Measurements from ENCODE around the gene B3GAT3.
"Not testable (repeated sequence)": the region's sequence is repeated elsewhere in the genome, so short reads cannot be mapped to it uniquely, and the experiment has no call there.

The B3GAT3 gene

GRCh38 chr11:62645671-62645945 lies 23.8 kb upstream of the B3GAT3 start:
- no peak for DNase-seq

DNA sequence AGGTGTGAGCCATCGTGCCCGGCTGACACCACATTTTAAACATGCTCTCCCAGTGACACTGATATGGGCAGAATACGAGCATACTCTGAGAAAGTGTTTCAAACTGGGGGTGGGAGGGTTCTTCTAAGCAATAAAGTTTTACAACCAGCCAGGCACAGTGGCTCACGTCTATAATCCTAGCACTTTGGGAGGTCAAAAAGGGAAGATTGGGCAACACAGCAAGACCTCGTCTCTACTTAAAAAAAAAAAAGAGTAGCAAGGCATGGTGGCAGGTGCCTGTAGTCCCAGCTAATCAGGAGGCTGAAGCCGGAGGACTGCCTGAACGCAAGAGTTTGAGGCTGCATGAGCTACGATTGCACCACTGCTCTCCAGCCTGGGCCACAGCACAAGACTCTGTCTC lies 22.4 kb upstream of the B3GAT3 start:
- DNase-seq, result no peak

DNA sequence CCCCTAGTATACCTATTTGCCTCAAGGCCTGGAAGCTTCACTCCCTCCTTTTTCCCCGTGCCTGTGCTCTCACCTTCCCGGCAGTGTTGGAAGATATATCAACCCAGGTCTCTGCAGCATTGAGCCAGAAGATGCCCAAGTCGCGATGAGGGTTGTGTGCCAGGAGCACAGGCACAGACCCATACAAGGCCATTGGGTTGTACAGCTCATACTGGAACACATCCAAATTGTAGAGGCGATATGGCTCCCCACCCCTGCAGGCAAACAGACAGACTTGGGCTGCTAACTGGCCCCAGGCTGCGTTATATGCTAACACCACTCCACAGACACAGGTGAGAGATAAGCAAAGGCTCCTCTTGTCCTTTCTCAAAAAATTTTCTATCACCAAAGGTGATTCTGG lies 10.7 kb upstream of the B3GAT3 start:
- no peak for DNase-seq

DNA sequence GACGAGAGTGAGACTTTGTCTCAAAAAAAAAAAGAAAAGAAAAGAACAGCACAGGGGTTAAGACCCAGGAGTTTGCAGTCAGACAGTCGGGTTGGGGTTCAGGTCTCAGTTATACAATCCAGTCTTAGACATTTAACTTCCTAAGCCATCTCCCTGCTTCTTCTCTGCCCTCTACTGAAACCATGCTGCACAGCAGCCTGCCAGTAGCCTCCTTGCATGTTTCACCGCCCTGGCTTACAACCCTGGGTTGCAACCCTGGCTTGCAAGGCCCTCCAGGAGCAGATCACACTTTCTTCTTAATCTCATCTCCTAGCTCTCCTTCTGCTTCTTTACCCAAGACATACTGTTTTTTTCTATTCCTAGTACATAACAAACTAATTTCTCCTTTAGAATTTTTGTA lies 5.9 kb upstream of the B3GAT3 start:
- DNase-seq, result no peak

DNA sequence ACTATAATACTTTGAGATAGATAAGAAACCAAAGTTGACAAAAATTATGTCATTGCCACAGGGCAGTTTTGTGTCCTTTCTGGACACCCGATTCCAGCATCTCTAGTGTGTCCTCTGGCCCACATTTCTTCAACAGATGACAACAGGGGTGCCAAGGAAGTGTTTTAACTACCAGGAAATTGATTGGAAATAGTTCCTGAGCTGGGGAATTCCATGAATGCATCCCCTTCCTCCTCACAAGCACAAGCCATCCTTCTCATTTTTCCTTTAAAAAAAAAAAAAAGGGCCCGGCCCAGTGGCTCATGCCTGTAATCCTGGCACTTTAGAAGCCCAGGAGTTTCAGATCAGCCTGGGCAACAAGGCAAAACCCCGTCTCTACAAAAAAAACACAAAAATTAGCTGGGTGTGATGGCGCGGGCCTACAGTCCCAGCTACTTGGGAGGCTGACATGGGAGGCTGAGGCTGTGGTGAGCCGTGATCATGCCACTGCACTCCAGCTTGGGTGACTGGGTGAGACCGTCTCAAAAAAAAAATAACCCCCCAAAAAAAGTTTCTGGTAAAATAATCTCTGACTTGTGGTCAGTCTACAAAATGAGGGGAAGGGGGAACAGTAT lies 797 bp upstream of the B3GAT3 start:
- no peak for DNase-seq

GRCh38 chr11:62621027-62621566 lies 689 bp downstream of the B3GAT3 start:
- no peak for DNase-seq

GRCh38 chr11:62616957-62617356 lies 4.8 kb downstream of the B3GAT3 start:
- not testable (repeated sequence) for DNase-seq

GRCh38 chr11:62615521-62615920 lies 6.3 kb downstream of the B3GAT3 start:
- DNase-seq, result no peak

DNA sequence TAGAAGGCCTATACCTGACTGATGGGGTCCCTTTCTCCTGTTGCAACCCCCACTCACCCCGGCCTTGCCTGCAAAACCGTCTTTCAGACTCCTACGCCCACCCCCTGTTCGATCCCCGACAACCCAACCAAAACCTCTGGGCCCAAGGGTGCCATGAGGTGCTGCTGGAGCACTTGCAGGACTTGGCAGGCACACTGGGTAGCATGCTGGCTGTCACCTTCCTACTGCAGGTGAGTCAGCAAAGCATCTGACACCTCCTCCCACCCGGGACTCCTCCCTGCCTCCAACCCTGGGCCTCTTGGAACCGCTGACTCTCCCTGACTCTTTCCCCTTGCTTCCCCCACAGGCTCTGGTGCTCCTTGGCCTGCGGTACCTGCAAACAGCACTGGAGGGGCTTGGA lies 7.5 kb downstream of the B3GAT3 start:
- no peak for DNase-seq

GRCh38 chr11:62613291-62613778 lies 8.5 kb downstream of the B3GAT3 start:
- DNase-seq, result no peak

GRCh38 chr11:62612366-62613290 lies 9.2 kb downstream of the B3GAT3 start, which contains the start of the genes EML3 and ROM1:
EML3 (minus strand) TSS chr11:62612775; CDS start chr11:62612457, 318 bp downstream.
ROM1 (plus strand) TSS chr11:62613257; CDS start chr11:62613282, 25 bp downstream.
- peak; percentile 96 for DNase-seq

DNA sequence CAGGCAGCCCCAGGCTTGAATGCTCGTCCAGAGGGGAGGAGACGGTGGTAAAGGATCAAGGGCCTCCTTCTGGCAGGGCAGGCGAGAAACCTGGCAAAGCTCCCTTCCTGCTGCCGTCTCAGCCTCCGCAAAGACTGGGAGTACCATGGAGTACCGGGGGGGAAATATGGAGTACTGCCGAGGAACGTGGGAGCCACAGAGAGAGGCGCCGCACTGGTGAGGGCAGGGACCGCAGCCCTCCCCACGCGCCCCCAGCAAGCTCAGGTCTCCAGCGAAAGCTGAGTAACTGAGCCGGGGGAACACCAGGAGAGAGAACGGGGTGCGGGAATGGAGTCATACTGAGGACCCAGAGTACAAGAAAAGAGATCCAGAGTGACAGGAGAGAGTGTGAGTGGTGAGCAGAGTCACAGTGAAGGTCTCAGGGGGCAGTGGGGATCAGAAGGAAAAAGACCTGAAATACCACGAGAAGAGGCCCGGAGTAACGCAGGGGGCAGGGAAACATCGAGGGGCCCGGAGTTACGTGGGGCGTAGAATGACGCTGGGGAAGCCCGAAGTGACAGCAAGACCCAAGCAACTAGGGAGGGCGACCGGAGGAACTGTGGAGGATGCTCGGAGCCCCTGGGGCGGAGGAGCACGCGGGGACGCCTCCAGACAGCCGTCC lies 10.0 kb downstream of the B3GAT3 start:
- DNase-seq, result peak; percentile 68

DNA sequence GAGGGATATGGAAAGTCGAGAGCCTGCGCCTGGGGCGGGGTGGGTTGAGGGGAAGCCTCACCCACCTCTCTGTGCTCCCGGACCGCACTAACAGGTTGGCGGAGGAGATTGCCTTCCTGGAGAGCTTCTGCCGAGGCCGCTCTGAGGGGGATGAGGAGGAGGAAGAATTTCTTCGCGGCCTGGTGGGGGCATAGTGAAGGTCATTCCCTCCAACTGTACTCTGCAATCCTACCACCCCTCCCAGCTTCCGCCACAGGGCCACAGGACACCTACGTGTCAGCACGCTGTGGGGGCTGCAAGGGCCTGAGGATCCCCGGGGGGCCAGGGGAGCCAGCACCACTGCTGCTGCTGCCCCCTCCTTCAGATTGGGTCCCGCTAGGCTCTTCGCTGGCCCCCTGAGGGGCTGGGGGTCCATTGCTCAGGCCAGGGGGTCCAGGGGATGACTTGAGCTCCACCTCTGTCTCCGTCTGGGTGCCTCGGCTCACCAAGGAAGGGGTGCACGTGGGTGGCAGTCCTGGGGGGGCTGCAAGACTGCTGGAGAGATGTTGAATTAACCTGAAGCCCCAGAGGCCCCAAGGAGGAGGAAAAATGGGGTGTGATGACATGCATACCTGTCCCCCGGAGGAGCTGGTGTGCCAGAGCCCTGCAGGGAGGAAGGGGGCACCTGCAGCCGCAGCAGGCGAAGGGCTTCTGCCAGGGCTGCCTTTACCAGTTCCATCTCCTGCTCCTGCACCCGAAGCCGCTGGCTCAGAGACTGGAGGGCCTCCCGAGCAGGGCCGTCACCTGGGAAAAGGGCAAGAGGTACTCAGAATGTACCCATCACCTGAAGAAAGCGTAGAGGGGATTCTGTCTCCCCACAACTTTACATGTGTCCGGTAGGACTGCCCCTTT lies 10.7 kb downstream of the B3GAT3 start:
- DNase-seq, result no peak

GRCh38 chr11:62610403-62610802 lies 11.4 kb downstream of the B3GAT3 start:
- no peak for DNase-seq

DNA sequence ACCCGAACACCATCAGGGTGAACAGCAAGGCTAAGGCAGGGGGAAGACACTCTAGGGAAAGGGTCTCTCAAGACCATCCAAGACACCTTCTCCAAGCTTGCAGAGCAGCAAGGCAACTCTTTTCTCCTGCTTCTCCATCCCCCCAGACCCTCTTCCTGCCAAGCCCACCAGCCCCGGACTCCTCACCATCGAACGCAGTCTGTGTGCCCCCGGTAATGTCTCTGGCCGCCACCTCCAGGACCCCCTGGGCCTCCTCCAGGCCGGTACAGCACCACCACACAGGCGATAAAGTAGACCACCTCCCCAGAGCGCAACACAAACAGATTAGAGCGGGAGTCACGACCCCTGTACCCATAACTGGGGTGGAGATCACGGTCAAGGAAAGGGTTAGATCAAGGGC lies 13.0 kb downstream of the B3GAT3 start:
- no peak for DNase-seq

DNA sequence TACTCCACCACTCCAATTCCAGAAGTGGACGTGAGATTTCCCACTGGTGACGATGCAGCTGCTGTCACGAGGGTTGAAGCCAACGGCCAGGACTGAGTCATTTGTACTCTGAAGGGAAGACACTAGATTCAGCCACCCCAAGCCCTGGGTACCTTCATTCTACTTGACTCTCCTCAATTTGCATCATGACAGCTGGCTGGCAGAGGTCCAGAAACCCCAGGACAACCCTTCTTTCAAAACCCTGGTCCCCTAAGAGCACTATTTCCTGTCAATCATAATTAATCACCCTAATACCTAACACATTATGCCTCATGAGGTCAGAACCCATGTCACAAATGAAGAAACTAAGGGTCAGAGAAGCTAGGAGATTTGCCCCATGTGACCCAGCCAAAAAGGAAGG lies 14.1 kb downstream of the B3GAT3 start:
- peak; percentile 19 for DNase-seq

DNA sequence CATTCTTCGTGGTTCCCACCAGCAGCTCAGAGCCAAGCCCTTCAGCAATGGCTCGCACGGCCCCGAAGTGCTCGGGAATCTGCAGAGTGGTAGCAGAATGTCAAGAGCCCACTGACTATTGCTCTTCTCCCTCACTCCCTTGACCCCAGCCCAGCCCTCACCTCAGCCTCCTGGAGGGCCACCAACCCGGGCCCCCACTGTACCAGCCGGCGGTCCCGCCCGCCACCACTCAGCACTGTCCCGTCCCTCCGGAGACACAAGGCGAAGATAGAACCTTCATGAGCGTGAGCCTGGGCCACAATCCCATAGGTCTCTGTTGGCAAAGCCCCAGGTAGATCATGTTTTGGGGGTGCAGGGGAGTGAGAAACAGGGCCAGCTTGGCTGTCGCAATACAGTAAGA lies 15.9 kb downstream of the B3GAT3 start:
- no peak for DNase-seq

GRCh38 chr11:62605467-62605866 lies 16.3 kb downstream of the B3GAT3 start:
- no peak for DNase-seq

GRCh38 chr11:62604460-62605120 lies 17.2 kb downstream of the B3GAT3 start:
- DNase-seq, result peak; percentile 39

- DNase-seq, result no peak
These were observed 17.9 kb downstream of the B3GAT3 start for GRCh38 chr11:62603776-62604299.

DNA sequence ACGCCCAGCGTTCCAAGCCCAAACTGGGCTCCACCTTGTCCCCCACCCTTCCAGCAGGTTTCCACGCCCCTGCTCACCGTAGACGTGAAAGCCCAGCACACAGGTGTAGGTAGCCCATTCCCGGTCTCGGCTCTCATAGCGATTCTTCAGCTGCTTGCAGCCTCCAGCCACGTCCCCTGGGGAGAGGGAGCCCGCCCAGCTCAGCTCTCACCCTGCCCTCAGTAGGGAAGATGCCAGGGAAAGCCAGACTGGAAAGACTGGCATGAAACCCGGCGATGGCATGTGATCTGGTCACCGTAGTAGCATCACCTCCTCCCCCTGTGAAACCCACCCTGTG lies 18.7 kb downstream of the B3GAT3 start:
- no peak for DNase-seq

Data from NCI-H82 (cell line).